Measurements from ENCODE around the gene SLC37A4.

DNA sequence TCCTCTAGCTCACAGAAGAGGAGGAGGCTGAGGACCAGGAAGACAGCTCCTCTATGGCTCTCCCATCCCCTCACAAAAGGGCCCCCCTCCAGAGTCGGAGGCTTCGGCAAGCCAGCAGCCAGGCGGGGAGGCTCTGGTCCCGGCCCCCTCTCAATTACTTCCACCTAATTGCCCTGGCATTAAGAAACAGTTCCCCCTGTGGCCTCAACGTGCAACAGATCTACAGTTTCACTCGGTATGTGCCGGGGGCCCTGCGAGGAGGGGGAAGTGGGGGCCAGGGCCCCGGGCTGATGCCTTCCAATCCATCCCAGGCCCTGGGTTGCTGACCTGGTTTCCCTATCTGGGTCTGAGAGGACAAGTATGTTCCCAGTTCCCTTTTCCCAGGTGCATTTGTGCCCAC, 51.2 kb downstream of the SLC37A4 start:
- TF ChIP-seq, protein P1, sequence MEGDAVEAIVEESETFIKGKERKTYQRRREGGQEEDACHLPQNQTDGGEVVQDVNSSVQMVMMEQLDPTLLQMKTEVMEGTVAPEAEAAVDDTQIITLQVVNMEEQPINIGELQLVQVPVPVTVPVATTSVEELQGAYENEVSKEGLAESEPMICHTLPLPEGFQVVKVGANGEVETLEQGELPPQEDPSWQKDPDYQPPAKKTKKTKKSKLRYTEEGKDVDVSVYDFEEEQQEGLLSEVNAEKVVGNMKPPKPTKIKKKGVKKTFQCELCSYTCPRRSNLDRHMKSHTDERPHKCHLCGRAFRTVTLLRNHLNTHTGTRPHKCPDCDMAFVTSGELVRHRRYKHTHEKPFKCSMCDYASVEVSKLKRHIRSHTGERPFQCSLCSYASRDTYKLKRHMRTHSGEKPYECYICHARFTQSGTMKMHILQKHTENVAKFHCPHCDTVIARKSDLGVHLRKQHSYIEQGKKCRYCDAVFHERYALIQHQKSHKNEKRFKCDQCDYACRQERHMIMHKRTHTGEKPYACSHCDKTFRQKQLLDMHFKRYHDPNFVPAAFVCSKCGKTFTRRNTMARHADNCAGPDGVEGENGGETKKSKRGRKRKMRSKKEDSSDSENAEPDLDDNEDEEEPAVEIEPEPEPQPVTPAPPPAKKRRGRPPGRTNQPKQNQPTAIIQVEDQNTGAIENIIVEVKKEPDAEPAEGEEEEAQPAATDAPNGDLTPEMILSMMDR (IDR thresholded peaks at IDR 0.05) = no peak
- no peak for TF ChIP-seq POLR2A (IDR thresholded peaks at IDR 0.05)

Measured in testis (tissue), 2 donors.